Loucy (cell line): ENCODE data around the gene FKBP14.
"Not testable (repeated sequence)": the region's sequence is repeated elsewhere in the genome, so short reads cannot be mapped to it uniquely, and the experiment has no call there.

Experiments used
- CTCF ChIP-seq: fragments of 200-600 bp; sonication (generic); conservative IDR thresholded peaks from 2 replicates; pipeline ENCODE4 v1.5.1; 2014; ENCODE audit warnings: mild to moderate bottlenecking, antibody characterized with exemption, low read length
- EZH2phosphoT487 ChIP-seq: fragments of 200-600 bp; IDR thresholded peaks from 2 replicates; pipeline ENCODE4 v1.6.1; 2018; ENCODE audit warnings: antibody characterized with exemption, mild to moderate bottlenecking, moderate library complexity, borderline replicate concordance

DNA sequence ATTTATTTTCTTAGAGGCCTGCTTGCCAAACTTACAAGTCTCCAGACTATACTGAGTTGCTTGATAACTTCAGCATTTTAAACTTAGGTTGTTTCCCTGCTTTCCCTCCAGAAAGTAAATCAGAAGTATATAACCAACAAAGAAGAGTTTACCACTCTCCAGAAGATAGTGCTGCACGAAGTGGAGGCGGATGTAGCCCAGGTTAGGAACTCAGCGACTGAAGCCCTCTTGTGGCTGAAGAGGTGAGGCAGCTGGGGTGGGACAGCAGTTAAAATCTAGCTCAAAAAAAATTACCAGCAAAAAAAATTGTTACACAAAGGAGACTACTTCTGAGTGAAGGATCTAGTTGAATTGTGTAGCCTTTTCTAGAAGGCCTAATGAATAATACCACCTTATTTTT, 35.3 kb upstream of the FKBP14 start:
- TF ChIP-seq CTCF, result peak; percentile 56
- TF ChIP-seq EZH2phosphoT487, result not testable (repeated sequence)
